Fibroblast of lung (primary cell): Measurements from ENCODE around the gene GAS5. TPM values are rescaled to one million over a fixed set of nuclear protein-coding genes. Genes with fewer than 3 reads are reported as not detected.
"Not testable (repeated sequence)": the region's sequence is repeated elsewhere in the genome, so short reads cannot be mapped to it uniquely, and the experiment has no call there.

Source experiments
- DNase-seq, 2 donors: peaks; one replicate each; pipeline versions ENCODE4 v3.0.0 to v3.0.0-alpha.2; 2010; ENCODE audit warnings: low read depth in 2 of 2
- H2AFZ ChIP-seq: 2 replicates; pipeline ENCODE4 v1.5.1; 2012; ENCODE audit warnings: low read length, control low read depth, inconsistent platforms
- H3K27ac ChIP-seq: 2 replicates; pipeline ENCODE4 v1.5.1; 2011; ENCODE audit warnings: low read length, control low read depth; ENCODE audit not compliant: insufficient read depth
- H3K27me3 ChIP-seq: 2 replicates; pipeline ENCODE4 v1.5.1; 2011; ENCODE audit warnings: mild to moderate bottlenecking, low read length; ENCODE audit not compliant: control insufficient read depth, insufficient read depth
- H3K36me3 ChIP-seq: 2 replicates; pipeline ENCODE4 v1.5.1; 2011; ENCODE audit warnings: low read length; ENCODE audit not compliant: control insufficient read depth, insufficient read depth
- H3K4me1 ChIP-seq: 2 replicates; pipeline ENCODE4 v1.5.1; 2011; ENCODE audit warnings: low read length; ENCODE audit not compliant: control insufficient read depth, insufficient read depth; ENCODE audit errors: extremely low read depth
- H3K4me2 ChIP-seq: 2 replicates; pipeline ENCODE4 v1.5.1; 2011; ENCODE audit warnings: low read length, control low read depth; ENCODE audit not compliant: insufficient read depth; ENCODE audit errors: extremely low read depth
- H3K4me3 ChIP-seq, 4 experiments: fragments of 200-600 bp in 1 of 4; sonication (generic) in 1 of 4; replicated peaks in 1 of 4; 2 replicates each; pipeline ENCODE4 v1.5.1; 2011 to 2016; ENCODE audit warnings: low read length in 4 of 4, low read depth in 3 of 4, mild to moderate bottlenecking in 3 of 4, control low read depth in 2 of 4, inconsistent platforms in 1 of 4, mixed read lengths in 1 of 4; ENCODE audit not compliant: insufficient read depth in 1 of 4; ENCODE audit errors: control extremely low read depth in 1 of 4
- H3K79me2 ChIP-seq: 2 replicates; pipeline ENCODE4 v1.5.1; 2012; ENCODE audit warnings: mild to moderate bottlenecking, low read length, inconsistent platforms; ENCODE audit not compliant: control insufficient read depth, insufficient read depth
- H3K9ac ChIP-seq: 2 replicates; pipeline ENCODE4 v1.5.1; 2011; ENCODE audit warnings: mild to moderate bottlenecking, low read length, control low read depth; ENCODE audit not compliant: insufficient read depth
- H3K9me3 ChIP-seq: 2 replicates; pipeline ENCODE4 v1.5.1; 2012; ENCODE audit warnings: low read depth, low read length; ENCODE audit not compliant: control insufficient read depth, insufficient read depth
- H4K20me1 ChIP-seq: 2 replicates; pipeline ENCODE4 v1.5.1; 2011; ENCODE audit warnings: low read length; ENCODE audit not compliant: control insufficient read depth, insufficient read depth; ENCODE audit errors: extremely low read depth
- CTCF ChIP-seq, 2 donors: IDR thresholded peaks in 1 of 2; conservative IDR thresholded peaks in 1 of 2; 1 replicate in 1 of 2; 2 replicates in 1 of 2; pipeline ENCODE4 v1.5.1; 2011 to 2012; ENCODE audit warnings: low read length in 2 of 2, control low read depth in 1 of 2, inconsistent platforms in 1 of 2, low read depth in 1 of 2, mild to moderate bottlenecking in 1 of 2
- EZH2 ChIP-seq: IDR thresholded peaks from 2 replicates; pipeline ENCODE4 v1.5.1; 2012; ENCODE audit warnings: low read length, control low read depth, mild to moderate bottlenecking; ENCODE audit errors: missing control alignments
- polyA plus RNA-seq, 2 donors: library from polyadenylated mRNA; depleted of rRNA in 1 of 2; stranded (reverse) in 1 of 2; unstranded in 1 of 2; fragments of >200 nt; gene quantifications; 2 replicates each; pipeline ENCODE4 v1.2.1, GENCODE V29; 2011 to 2012; ENCODE audit warnings: missing spikeins in 1 of 2
- total RNA-seq: library from RNA; depleted of rRNA; stranded (reverse); fragments of >200 nt; gene quantifications from 2 replicates; pipeline ENCODE4 v1.2.1, GENCODE V29; 2014

GAS5 gene
- total and polyA plus RNA-seq, 2 donors (not counting 1 experiment from before 2014, with no cell fraction given) = 502 to 810 TPM

GRCh38 chr1:173862769-173863223 is 5.0 kb downstream of the GAS5 start:
- peaks cover 5% of the 10 kb centered on the region for H4K20me1 ChIP-seq
- peaks cover 3% of the 10 kb centered on the region for H3K4me1 ChIP-seq
- no peak overlapping the region for H3K4me2 ChIP-seq
- H3K27ac ChIP-seq = no peak overlapping the region
- no peaks in the 10 kb centered on the region for H3K27me3 ChIP-seq
- no peaks in the 10 kb centered on the region for H3K9me3 ChIP-seq
- no peak for TF ChIP-seq CTCF (conservative IDR thresholded peaks at IDR 0.05 in 1 of 2, IDR thresholded peaks at IDR 0.05 in 1 of 2; ENCODE audit: low read depth in 1 of 2, low read length in 2 of 2)
- no peak for TF ChIP-seq EZH2
- H3K4me3 ChIP-seq = no peak overlapping the region
- H3K9ac ChIP-seq = no peak overlapping the region
- no peak for DNase-seq
- H3K79me2 ChIP-seq = peaks cover 36% of the 10 kb centered on the region
- H2AFZ ChIP-seq = no peak overlapping the region
- peaks cover 21% of the 10 kb centered on the region for H3K36me3 ChIP-seq

DNA sequence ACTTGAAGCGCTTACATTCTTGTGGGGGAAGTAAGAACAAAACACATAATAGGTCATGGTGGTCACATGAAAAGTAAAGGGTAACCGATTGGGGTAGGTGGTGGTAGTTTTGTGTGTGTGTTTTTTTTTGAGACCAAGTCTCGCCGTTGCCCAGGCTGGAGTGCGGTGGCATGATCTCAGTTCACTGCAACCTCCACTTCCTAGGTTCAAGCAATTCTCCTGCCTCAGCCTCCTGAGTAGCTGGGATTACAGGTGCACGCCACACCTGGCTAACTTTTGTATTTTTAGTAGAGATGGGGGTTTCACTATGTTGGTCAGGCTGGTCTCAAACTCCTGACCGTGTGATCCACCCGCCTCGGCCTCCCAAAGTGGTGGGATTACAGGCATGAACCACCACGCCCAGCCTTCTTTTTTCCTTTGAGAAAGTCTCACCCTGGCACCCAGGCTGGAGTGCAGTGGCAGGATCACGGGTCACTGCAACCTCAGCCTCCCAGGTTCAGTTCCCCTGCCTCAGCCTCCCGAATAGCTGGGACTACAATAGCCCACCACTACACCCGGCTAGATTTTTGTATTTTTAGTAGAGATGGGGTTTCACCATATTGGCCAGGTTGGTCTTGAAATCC is 5.5 kb downstream of the GAS5 start:
- not testable (repeated sequence) for H3K4me1 ChIP-seq, H3K9me3 ChIP-seq, H3K4me2 ChIP-seq, H4K20me1 ChIP-seq, H3K4me3 ChIP-seq, H3K9ac ChIP-seq, H2AFZ ChIP-seq, H3K27ac ChIP-seq, H3K27me3 ChIP-seq
- peak in 1 of 2 donors; percentile 43 for DNase-seq
- H3K79me2 ChIP-seq = peaks cover 31% of the 10 kb centered on the region
- H3K36me3 ChIP-seq = peaks cover 19% of the 10 kb centered on the region

- no peak for TF ChIP-seq EZH2
- TF ChIP-seq CTCF (conservative IDR thresholded peaks at IDR 0.05 in 1 of 2, IDR thresholded peaks at IDR 0.05 in 1 of 2; ENCODE audit: low read depth in 1 of 2, low read length in 2 of 2) = no peak
- H2AFZ ChIP-seq = no peak overlapping the region
- no peak overlapping the region for H3K27ac ChIP-seq
- no peaks in the 10 kb centered on the region for H3K27me3 ChIP-seq
- no peak overlapping the region for H3K4me3 ChIP-seq
- peaks cover 5% of the 10 kb centered on the region for H4K20me1 ChIP-seq
- peaks cover 3% of the 10 kb centered on the region for H3K4me1 ChIP-seq
- DNase-seq = no peak
- H3K9ac ChIP-seq = no peak overlapping the region
- H3K9me3 ChIP-seq = no peaks in the 10 kb centered on the region
- H3K4me2 ChIP-seq = no peak overlapping the region
- peaks cover 18% of the 10 kb centered on the region for H3K36me3 ChIP-seq
- peaks cover 26% of the 10 kb centered on the region for H3K79me2 ChIP-seq
These were observed 6.1 kb downstream of the GAS5 start for GRCh38 chr1:173861731-173862145.
